NCI-H146 (cell line): ENCODE measurements around the gene GALNT7.

Experiments used
- DNase-seq: peaks from one replicate; lab custom pipeline; 2025; lab: John Stamatoyannopoulos, UW

GALNT7 gene

DNA sequence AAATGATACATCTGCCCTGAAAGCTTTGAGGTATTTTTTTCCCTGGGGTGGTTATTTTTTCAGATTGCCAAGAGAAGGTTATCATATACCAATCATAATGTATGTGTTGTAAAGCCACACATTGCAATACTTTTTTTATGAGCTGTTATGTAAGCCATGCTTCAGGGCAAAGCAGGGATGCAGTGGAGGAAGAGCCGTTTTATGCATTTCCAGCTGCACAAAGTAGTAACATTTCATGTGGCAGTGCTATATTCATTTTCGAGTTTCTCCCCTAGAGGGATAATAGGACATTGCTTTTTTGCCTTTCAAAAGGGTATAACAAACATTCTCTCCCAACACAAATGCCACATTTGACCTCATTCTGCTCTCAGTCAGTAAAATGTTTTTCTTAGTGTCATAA, 68.5 kb downstream of the GALNT7 start:
- DNase-seq: no peak

DNA sequence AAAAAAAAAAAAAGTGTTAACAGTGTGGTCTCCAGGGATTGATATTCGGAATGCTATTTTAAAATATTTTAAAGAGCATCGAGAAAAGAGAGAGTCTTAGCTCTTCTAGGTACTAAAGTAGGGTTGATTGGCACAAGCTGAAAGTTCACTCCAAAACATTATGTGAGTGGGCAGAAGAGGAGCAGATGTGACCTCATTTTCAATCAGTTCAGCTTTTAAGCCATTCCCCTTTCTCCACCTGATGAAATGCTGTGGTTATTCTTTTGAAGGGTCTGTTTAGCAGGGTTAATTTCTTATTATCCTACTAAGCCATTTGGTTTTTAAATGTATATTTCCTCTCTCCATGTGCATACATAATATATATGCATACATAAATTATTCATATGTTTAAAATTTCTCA, 69.2 kb downstream of the GALNT7 start:
- DNase-seq: no peak

DNA sequence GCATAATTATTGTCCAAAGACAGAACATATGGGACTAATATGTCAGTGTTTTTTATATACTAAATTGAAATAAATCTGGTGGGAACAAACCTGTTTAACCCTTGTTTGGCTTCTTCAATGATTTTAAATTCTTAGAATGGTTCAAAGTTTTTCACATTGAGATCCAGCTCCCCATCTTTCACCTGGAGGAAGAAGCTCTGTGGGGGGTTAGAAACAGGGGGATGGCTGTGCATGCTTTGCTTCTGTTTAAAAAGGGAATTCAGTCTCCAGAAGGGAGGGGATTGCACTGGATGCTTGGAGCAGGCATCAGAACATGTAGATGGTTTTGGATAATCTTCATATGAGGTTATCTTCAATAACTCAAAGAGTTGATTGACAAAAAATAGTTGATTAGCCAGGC, 72.1 kb downstream of the GALNT7 start:
- DNase-seq: no peak

DNA sequence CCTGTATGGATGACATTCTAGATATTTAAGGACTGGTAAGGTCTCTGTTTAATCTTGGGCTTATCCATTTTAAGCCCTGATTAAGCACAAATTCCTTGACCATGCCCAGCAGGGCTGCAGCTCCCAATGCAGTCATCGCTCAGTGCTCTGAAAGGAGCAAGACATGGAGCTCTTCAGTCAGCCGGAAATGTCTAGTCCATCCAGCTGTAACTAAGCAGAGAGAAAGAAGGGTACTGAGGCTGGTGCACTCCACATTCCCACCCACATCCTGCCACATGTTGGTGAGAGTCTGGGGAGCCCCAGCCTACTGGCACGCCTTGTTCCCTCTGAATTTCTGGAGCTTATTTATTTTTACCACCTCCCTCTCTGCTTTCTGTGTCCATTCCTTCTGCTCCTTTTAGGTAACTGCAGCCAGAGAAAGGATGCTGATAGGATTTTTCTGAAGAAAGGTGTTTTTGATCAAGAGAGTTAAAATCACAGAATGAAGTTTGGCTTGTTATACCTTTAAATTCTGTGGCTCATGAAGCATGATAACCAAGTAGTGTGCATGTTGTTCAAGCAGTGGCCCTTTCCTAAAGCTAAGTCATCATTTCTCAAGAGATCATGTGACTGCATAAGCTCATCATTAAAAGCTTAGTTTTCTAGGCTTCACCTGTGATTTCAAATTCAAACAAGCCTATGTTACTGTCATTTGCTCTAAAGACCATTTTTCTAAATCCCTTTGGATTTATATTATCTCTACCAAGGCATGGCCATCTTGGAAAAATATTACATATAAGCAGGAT, 74.0 kb downstream of the GALNT7 start:
- no peak for DNase-seq

GRCh38 chr4:173243321-173243720, 74.7 kb downstream of the GALNT7 start:
- DNase-seq: no peak

GRCh38 chr4:173243917-173244658, 75.5 kb downstream of the GALNT7 start:
- peak; percentile 42 for DNase-seq

GRCh38 chr4:173245952-173246351, 77.3 kb downstream of the GALNT7 start:
- DNase-seq: no peak

DNA sequence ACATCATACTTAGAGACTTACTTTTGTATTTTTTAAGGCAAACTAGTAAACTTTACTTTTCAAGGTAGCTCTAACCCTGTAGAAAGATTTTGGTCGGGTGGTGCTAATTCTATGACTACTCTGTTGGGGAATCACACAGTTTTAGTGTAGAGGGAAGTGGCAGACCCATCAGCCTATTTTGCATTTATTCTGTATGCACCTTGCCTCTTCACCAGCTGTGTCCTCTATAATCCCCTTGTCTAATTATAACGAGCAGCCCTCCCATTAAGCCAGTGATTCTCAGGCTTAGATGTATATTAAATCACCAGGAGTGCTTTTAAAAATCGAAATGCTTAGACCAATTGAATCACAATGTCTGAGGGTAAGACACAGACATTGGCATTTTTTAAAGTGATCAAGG, 78.1 kb downstream of the GALNT7 start:
- DNase-seq: no peak

DNA sequence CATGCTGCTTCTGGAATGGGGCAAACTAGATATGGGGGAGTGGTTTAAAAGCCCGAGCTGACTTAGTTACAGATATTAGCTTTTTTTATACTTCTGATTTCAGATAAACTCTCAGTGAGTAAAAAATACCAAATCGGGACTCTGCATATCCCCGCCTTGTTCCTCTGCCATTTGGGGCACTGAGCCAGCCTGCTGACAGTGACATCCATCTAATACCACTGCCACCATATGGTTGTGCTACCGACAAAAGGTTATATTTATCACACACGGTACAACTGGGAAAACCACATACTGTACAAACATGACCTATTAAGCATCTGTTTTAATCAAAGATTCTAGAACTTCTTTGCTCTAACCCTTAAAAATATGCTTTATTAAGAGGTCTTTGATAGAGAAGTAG, 78.7 kb downstream of the GALNT7 start:
- DNase-seq: no peak

GRCh38 chr4:173248690-173249089, 80.1 kb downstream of the GALNT7 start:
- no peak for DNase-seq

DNA sequence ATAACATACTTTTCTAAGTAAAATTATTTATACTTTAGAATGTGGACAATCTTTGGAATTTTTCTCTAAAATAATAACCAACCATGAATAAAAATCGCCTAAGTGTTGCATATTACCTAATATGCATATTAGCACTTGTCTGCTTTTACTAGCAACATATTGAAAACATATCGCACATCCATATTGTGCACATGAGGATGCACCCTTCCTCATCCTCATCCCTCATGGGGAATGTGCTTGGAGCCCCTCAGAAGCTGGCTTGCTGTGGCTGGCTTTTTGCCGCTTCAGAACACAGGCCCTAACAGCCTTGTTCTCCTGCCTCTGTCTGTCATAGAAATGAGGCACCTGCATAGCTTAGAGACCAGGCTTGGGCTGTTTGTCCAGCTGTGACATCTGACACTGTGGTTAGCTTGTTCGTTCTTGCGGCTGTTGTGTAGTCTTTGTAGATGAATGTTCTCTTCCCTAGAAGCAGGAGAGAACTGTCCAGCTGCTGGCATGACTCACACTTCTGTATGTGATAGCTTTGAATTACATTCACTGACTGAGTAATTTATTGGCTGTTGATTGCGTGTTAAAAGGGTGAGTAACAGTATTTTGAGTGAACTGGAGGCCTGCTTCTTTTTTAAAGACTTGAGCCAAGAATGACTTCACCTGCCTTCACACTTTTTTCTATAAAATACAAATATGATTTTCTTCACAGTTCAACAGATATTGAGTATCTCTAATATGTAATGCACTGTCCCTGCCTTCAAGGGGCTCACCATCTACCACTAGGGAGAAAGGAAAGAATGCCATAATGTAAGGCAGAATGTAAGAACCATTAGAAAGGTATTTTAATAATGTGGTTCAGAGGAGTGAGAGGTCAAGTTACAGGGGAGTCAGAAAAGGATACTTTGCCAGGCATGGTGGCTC, 83.7 kb downstream of the GALNT7 start:
- DNase-seq: peak; percentile 93

GRCh38 chr4:173253561-173253960, 85.0 kb downstream of the GALNT7 start:
- no peak for DNase-seq

GRCh38 chr4:173254646-173255045, 86.0 kb downstream of the GALNT7 start:
- DNase-seq: no peak

DNA sequence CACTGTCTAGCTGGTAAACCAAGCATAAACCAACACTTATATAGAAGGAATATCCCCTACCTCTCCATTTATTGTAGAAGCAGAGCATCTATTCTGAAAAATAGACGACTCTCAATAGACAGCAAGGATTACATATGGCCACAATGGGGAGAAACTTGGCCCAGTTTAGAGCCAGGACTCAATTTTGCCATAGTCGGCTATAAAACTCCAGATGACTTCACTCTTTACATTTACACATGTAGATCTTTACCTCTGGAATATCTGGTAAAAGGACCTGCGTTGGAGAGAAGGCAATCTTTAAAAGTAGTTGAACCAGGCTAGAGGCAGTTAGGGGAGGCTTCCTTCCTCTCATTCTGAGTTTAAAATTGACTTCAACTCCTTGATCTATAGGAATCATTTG, 88.2 kb downstream of the GALNT7 start:
- DNase-seq: no peak

GRCh38 chr4:173257732-173258717, 89.4 kb downstream of the GALNT7 start:
- DNase-seq: peak; percentile 34

- DNase-seq: no peak
These were observed 90.3 kb downstream of the GALNT7 start for GRCh38 chr4:173258866-173259265.

DNA sequence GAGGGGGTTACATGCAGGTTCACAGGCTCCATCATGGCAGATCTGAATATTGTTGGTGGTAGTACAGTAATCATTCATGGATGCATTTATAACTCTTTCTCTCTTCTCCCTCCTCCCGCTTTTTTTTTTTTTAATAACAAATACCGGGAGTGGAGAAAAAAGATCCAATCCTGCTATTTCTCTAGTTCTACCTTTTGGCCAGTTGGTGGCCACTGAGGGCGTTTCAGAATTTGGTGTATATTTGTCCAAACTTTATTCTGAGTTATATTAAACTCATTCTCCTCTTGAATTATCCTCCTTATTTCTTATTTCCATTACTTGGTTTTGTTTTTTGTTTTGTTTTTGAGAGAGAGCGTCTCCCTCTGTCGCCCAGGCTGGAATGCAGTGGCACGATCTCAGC, 90.7 kb downstream of the GALNT7 start:
- DNase-seq: no peak

- DNase-seq: no peak
These were observed 92.4 kb downstream of the GALNT7 start for GRCh38 chr4:173261052-173261451.

GRCh38 chr4:173262375-173262774, 93.8 kb downstream of the GALNT7 start:
- no peak for DNase-seq

DNA sequence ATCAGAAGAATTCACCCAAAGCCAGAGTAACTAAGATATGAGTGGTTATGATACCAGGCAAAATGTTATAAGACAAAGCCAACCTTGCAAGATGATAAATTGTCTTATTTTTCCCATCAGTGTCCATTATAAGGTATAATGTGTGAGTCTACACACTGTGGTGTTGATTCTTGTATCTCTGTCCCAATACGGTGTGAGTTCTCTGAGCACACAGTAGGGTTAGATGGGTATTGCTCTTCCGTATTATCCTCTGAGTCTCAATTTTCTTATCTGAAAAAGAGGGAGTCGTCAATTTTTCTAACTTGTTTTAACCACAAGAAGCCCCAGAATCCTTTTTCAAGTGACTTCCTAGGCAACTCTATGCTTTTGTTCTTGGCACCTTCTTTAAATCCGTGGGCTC, 95.6 kb downstream of the GALNT7 start:
- DNase-seq: no peak

- peak; percentile 87 for DNase-seq
These were observed 96.1 kb downstream of the GALNT7 start for GRCh38 chr4:173264684-173265185.
